ENCODE data around the gene YTHDC1. TPM values are rescaled to one million over a fixed set of nuclear protein-coding genes. Genes with fewer than 3 reads are reported as not detected.
"Not testable (repeated sequence)": the region's sequence is repeated elsewhere in the genome, so short reads cannot be mapped to it uniquely, and the experiment has no call there.

Gene YTHDC1
- total RNA-seq = 10 to 100 TPM; 66.4 to 95.6 (median 86.2) TPM

GRCh38 chr4:68349649-68350360 is at the start of gene YTHDC1:
TSS of gene YTHDC1 (minus strand) at chr4:68350090. CDS start at chr4:68349753, 337 bp downstream.
- Histone ChIP-seq H3K4me3 (peak within 1 kb of the TSS; percentile 67 to 90 (median 84)), H3K27ac (peak within 1 kb of the TSS; percentile 98 to 99 (median 98)), H3K36me3 (no peaks in the 10 kb centered on the region), H3K4me1 (peaks cover 0 to 41% (median 11%) of the 10 kb centered on the region in 4 donors), H3K9me3 (no peaks in the 10 kb centered on the region), H3K27me3 (no peaks in the 10 kb centered on the region)
- whole genome bisulfite sequencing, 2 donors = 1 to 2% methylated on average over 64 to 67 of the region's 67 CpGs
- peak; percentile 86 to 100 for TF ChIP-seq EP300 (IDR thresholded peaks at IDR 0.05)
- TF ChIP-seq CTCF (IDR thresholded peaks at IDR 0.05) = peak in 1 of 5 experiments; percentile 39
- TF ChIP-seq POLR2A (IDR thresholded peaks at IDR 0.05) = peak; percentile 98
- peak; percentile 95 to 97 for DNase-seq (ENCODE audit: low spot score in 2 of 2)

GRCh38 chr4:68399306-68399705 is 49.4 kb upstream of the YTHDC1 start:
- WGBS, 2 donors = 80 to 90% methylated on average over 4 of the region's 4 CpGs
- H3K27ac ChIP-seq = no peak overlapping the region
- H3K36me3 ChIP-seq = no peaks in the 10 kb centered on the region
- H3K9me3 ChIP-seq = no peaks in the 10 kb centered on the region
- TF ChIP-seq CTCF (IDR thresholded peaks at IDR 0.05) = no peak
- no peak for TF ChIP-seq POLR2A (IDR thresholded peaks at IDR 0.05)
- no peak for TF ChIP-seq EP300 (IDR thresholded peaks at IDR 0.05)
- H3K4me3 ChIP-seq = no peak overlapping the region
- H3K27me3 ChIP-seq = no peaks in the 10 kb centered on the region
- no peaks in the 10 kb centered on the region for H3K4me1 ChIP-seq
- DNase-seq (ENCODE audit: low spot score in 2 of 2) = no peak

- Histone ChIP-seq H3K27me3 (no peaks in the 10 kb centered on the region), H3K4me3 (no peak overlapping the region), H3K27ac (no peak overlapping the region), H3K36me3 (no peaks in the 10 kb centered on the region), H3K9me3 (no peaks in the 10 kb centered on the region), H3K4me1 (no peaks in the 10 kb centered on the region)
- TF ChIP-seq EP300 (IDR thresholded peaks at IDR 0.05) = no peak
- no peak for TF ChIP-seq CTCF (IDR thresholded peaks at IDR 0.05)
- TF ChIP-seq POLR2A (IDR thresholded peaks at IDR 0.05) = no peak
- no peak for DNase-seq (ENCODE audit: low spot score in 2 of 2)
- 80 to 100% methylated on average over 1 of the region's 1 CpG for WGBS, 2 donors
Measured at GRCh38 chr4:68396756-68397155, 46.9 kb upstream of the YTHDC1 start.

- WGBS, 2 donors = 41 to 43% methylated on average over 3 of the region's 3 CpGs
- TF ChIP-seq POLR2A (IDR thresholded peaks at IDR 0.05) (no peak), EP300 (IDR thresholded peaks at IDR 0.05) (no peak), CTCF (IDR thresholded peaks at IDR 0.05) (no peak)
Measured at GRCh38 chr4:68391436-68391835, 41.5 kb upstream of the YTHDC1 start.

GRCh38 chr4:68390205-68390935 is 40.5 kb upstream of the YTHDC1 start:
- TF ChIP-seq POLR2A (IDR thresholded peaks at IDR 0.05) (no peak), EP300 (IDR thresholded peaks at IDR 0.05) (no peak), CTCF (IDR thresholded peaks at IDR 0.05) (no peak)
- WGBS, 2 donors = 67 to 75% methylated on average over 1 of the region's 1 CpG
- Histone ChIP-seq H3K4me1 (no peaks in the 10 kb centered on the region), H3K27ac (no peak overlapping the region), H3K27me3 (no peaks in the 10 kb centered on the region), H3K4me3 (no peak overlapping the region), H3K36me3 (no peaks in the 10 kb centered on the region), H3K9me3 (no peaks in the 10 kb centered on the region)
- no peak for DNase-seq (ENCODE audit: low spot score in 2 of 2)

More at GRCh38 chr4:68391436-68391835, 41.5 kb upstream of the YTHDC1 start:
- Histone ChIP-seq H3K27me3 (no peaks in the 10 kb centered on the region), H3K9me3 (no peaks in the 10 kb centered on the region), H3K4me3 (no peak overlapping the region), H3K36me3 (no peaks in the 10 kb centered on the region), H3K4me1 (no peaks in the 10 kb centered on the region), H3K27ac (no peak overlapping the region)
- no peak for DNase-seq (ENCODE audit: low spot score in 2 of 2)

GRCh38 chr4:68389386-68389913 is 39.6 kb upstream of the YTHDC1 start:
- not testable (repeated sequence) for DNase-seq (ENCODE audit: low spot score in 2 of 2); H3K4me1 ChIP-seq; H3K4me3 ChIP-seq; H3K9me3 ChIP-seq; H3K27ac ChIP-seq; H3K36me3 ChIP-seq; H3K27me3 ChIP-seq
- 68 to 71% methylated on average over 6 of the region's 6 CpGs for WGBS, 2 donors
